RWPE1 (cell line): Measurements from ENCODE around the gene POLR2H.
A peak's percentile ranks its signal among the peaks of the same experiment; 100 is the strongest.

Experiments
- CTCF ChIA-PET: fragments of 350-600 bp; sonication (Branson Sonifier 250); formaldehyde crosslinking; extraction: SDS; loops from one replicate; lab custom pipeline; 2021; lab: Yijun Ruan, JAX
- POLR2A ChIA-PET: fragments of 400-600 bp; formaldehyde crosslinking; extraction: SDS; loops from one replicate; lab custom pipeline; 2020; ENCODE audit warnings: antibody characterized with exemption; ENCODE audit not compliant: low non-redundant PET; lab: Yijun Ruan, JAX
- DNase-seq: peaks from one replicate; pipeline ENCODE4 v3.0.0; 2012; ENCODE audit warnings: low spot score
- H3K27ac ChIP-seq: fragments of 450-650 bp; 2 replicates; pipeline ENCODE4 v1.5.1; 2017
- CTCF ChIP-seq: fragments of 450-650 bp; conservative IDR thresholded peaks from 2 replicates; pipeline ENCODE4 v1.5.1; 2017; ENCODE audit warnings: low read depth, mild to moderate bottlenecking

The POLR2H gene

GRCh38 chr3:184361532-184361931 lies at the start of gene POLR2H, which contains the start of gene CLCN2:
Gene POLR2H (plus strand): TSS chr3:184361710. CDS start chr3:184363493, 1,783 bp downstream.
Gene CLCN2 (minus strand): TSS chr3:184361605. CDS start chr3:184361479, 126 bp downstream.
- H3K27ac ChIP-seq, result peak within 1 kb of the TSS; percentile 99
- peak; percentile 60 for DNase-seq
- POLR2A ChIA-PET, result interaction anchor here (0.8 kb wide), 1 partner anchor 26 kb away, joined by 5 read pairs; no protein-coding TSS in a partner anchor
- no peak for TF ChIP-seq CTCF
- CTCF ChIA-PET, result interaction anchor here (1.8 kb wide), 1 partner anchor 16 kb away, joined by 6 read pairs; no protein-coding TSS in a partner anchor

GRCh38 chr3:184314363-184314699 lies 47.2 kb upstream of the POLR2H start, which contains the start of gene EIF4G1:
Gene EIF4G1 (plus strand): TSS chr3:184314606. CDS start chr3:184315797, 1,191 bp downstream.
- CTCF ChIA-PET, result no interaction called here
- POLR2A ChIA-PET, result no interaction called here
- DNase-seq, result peak; percentile 95
- H3K27ac ChIP-seq, result peak within 1 kb of the TSS; percentile 99
- no peak for TF ChIP-seq CTCF

DNA sequence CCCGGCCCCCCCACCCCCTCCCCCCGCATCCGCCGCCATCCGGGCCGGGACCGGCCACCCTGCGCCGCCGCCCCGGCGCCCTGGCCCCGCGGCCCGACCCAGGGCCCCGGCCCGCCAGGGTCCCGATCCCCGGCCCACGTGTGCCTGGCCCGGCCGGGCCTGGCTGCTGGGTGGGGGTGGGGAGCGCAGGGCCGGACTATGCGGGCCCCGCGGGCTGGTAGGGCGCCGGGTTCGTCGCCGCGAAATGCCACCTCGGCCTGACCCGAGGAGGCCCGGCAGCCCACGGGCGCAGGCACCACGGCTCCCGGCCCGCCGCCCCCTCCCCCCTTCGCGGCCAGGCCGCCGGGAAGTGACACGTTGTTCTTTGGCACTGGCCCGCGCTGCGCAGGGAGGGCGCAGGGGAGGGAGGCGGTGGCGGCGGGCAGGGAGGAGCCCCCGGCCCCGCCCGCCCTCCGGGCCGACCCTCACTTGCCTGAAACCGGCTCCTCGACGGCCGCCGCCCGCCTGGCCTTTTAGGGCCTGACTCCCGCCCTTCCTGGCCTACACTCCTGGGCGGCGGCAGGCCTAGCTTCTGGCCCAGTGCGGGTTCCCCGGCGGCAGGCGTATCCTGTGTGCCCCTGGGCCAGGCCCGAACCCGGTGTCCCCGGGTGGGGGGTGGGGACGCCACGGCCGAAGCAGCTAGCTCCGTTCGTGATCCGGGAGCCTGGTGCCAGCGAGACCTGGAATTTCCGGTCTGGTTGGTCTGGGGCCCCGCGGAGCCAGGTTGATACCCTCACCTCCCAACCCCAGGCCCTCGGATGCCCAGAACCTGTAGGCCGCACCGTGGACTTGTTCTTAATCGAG lies 46.6 kb upstream of the POLR2H start:
- DNase-seq, result peak; percentile 46

DNA sequence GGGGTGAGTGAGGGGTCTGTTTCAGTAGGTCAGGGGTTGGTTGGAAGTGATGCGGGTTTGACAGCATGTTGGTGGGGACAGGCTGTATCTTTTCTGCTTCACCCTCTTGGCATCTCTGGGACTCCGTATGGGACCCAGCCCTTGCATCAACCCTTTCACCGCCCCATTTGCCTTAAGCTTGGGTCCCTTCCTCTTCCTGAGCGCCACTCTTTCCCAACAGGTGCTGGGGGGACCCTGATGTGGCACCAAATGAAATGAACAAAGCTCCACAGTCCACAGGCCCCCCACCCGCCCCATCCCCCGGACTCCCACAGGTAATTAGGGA lies 46.0 kb upstream of the POLR2H start:
- TF ChIP-seq CTCF, result no peak
- CTCF ChIA-PET, result interaction anchor here (0.5 kb wide), 1 partner anchor 228 kb away, joined by 3 read pairs; no protein-coding TSS in a partner anchor
- H3K27ac ChIP-seq, result peak overlapping the region; percentile 99
- no peak for DNase-seq
- POLR2A ChIA-PET, result interaction anchor here (0.8 kb wide), 1 partner anchor 20 kb away, joined by 3 read pairs; no protein-coding TSS in a partner anchor

More for the DNA sequence above, 46.6 kb upstream of the POLR2H start:
- CTCF ChIA-PET, result interaction anchor here (0.6 kb wide), 1 partner anchor 169 kb away, joined by 6 read pairs; no protein-coding TSS in a partner anchor
- POLR2A ChIA-PET, result interaction anchor here (0.5 to 0.8 kb wide), 2 partner anchors 20 to 882 kb away, joined by 3 read pairs; no protein-coding TSS in a partner anchor
- H3K27ac ChIP-seq, result peak overlapping the region; percentile 99
- no peak for TF ChIP-seq CTCF

GRCh38 chr3:184315871-184316661 lies 45.4 kb upstream of the POLR2H start:
- H3K27ac ChIP-seq, result peak overlapping the region; percentile 99
- no peak for DNase-seq
- TF ChIP-seq CTCF, result no peak
- ChIA-PET POLR2A (interaction anchor here (0.8 kb wide), 1 partner anchor 19 kb away, joined by 3 read pairs; no protein-coding TSS in a partner anchor), CTCF (interaction anchor here (0.5 kb wide), 1 partner anchor 227 kb away, joined by 3 read pairs; no protein-coding TSS in a partner anchor)

GRCh38 chr3:184316792-184317191 lies 44.7 kb upstream of the POLR2H start:
- ChIA-PET POLR2A (no interaction called here), CTCF (interaction anchor here (0.7 kb wide), 1 partner anchor 245 kb away, joined by 3 read pairs; the partner anchor contains the start of gene EPHB3)
- no peak for DNase-seq
- H3K27ac ChIP-seq, result peak overlapping the region; percentile 99
- TF ChIP-seq CTCF, result no peak
